ENCODE data around the gene GPR155. TPM values are rescaled to one million over a fixed set of nuclear protein-coding genes. Genes with fewer than 3 reads are reported as not detected.

Gene GPR155
- total and polyA plus RNA-seq, 2 experiments from 2014 or later = 1.2 to 1.3 TPM

- no peaks in the 10 kb centered on the region for H3K36me3 Mint-ChIP-seq (ENCODE audit: low read depth)
- no peak for ATAC-seq
Measured at GRCh38 chr2:174389542-174389941, 97.3 kb downstream of the GPR155 start.

More at GRCh38 chr2:174389542-174389941, 97.3 kb downstream of the GPR155 start:
- no peaks in the 10 kb centered on the region for H3K27me3 Mint-ChIP-seq (ENCODE audit: insufficient read depth, low read depth, poor library complexity)
- H3K36me3 ChIP-seq (ENCODE audit: insufficient read depth) = no peaks in the 10 kb centered on the region
- H2AFZ ChIP-seq = no peak overlapping the region
- H3K9me3 Mint-ChIP-seq = no peaks in the 10 kb centered on the region
- no peaks in the 10 kb centered on the region for H3K9me2 ChIP-seq (ENCODE audit: insufficient read depth)
- no peaks in the 10 kb centered on the region for H3K27me3 ChIP-seq (ENCODE audit: insufficient read depth)
- no peaks in the 10 kb centered on the region for H4K20me1 ChIP-seq (replicated peaks; ENCODE audit: insufficient read depth)
- H3K4me3 Mint-ChIP-seq = no peak overlapping the region
- no peak overlapping the region for H3K4me2 ChIP-seq
- no peak overlapping the region for H3K4me3 ChIP-seq
- peaks cover 3% of the 10 kb centered on the region; the same call in 1 of the 3 replicates for H3K4me1 Mint-ChIP-seq
- H3F3A ChIP-seq (replicated peaks; ENCODE audit: low read depth) = no peaks in the 10 kb centered on the region
- DNase-seq (ENCODE audit: low spot score) = no peak
- TF ChIP-seq ZNF462 (CRISPR knock-in tag; IDR thresholded peaks at IDR 0.05) (no peak), EZH2 (IDR thresholded peaks at IDR 0.05; ENCODE audit: low read depth, unreplicated experiment) (no peak), REST (IDR thresholded peaks at IDR 0.05; ENCODE audit: unreplicated experiment) (no peak), CREB1 (CRISPR knock-in tag; IDR thresholded peaks at IDR 0.05; ENCODE audit: low read depth) (no peak), NANOG (IDR thresholded peaks at IDR 0.05; ENCODE audit: borderline replicate concordance) (no peak), POLR2AphosphoS5 (IDR thresholded peaks at IDR 0.05; ENCODE audit: low read depth) (no peak), STAT1 (IDR thresholded peaks at IDR 0.05; ENCODE audit: unreplicated experiment) (no peak), ETS1 (IDR thresholded peaks at IDR 0.05) (no peak), JUNB (IDR thresholded peaks at IDR 0.05; ENCODE audit: unreplicated experiment) (no peak), EZH2phosphoT487 (IDR thresholded peaks at IDR 0.05; ENCODE audit: unreplicated experiment) (no peak), CTCF (conservative IDR thresholded peaks at IDR 0.05; ENCODE audit: low read depth in 2 of 2) (no peak), ZNF114 (CRISPR knock-in tag; IDR thresholded peaks at IDR 0.05) (no peak), ZNF331 (CRISPR knock-in tag; IDR thresholded peaks at IDR 0.05; ENCODE audit: low read depth) (no peak)
- peaks cover 2% of the 10 kb centered on the region; the same call in 1 of the 2 replicates for H3K4me1 ChIP-seq (ENCODE audit: insufficient read depth)
- peaks cover 25% of the 10 kb centered on the region for H3K79me2 ChIP-seq (replicated peaks; ENCODE audit: insufficient read depth)
- no peak overlapping the region for H3K27ac Mint-ChIP-seq
- H3K27ac ChIP-seq (ENCODE audit: low read depth) = no peak overlapping the region
